Measurements from ENCODE around the gene SLAMF1.
"Not testable (repeated sequence)": the region's sequence is repeated elsewhere in the genome, so short reads cannot be mapped to it uniquely, and the experiment has no call there.

SLAMF1 gene

DNA sequence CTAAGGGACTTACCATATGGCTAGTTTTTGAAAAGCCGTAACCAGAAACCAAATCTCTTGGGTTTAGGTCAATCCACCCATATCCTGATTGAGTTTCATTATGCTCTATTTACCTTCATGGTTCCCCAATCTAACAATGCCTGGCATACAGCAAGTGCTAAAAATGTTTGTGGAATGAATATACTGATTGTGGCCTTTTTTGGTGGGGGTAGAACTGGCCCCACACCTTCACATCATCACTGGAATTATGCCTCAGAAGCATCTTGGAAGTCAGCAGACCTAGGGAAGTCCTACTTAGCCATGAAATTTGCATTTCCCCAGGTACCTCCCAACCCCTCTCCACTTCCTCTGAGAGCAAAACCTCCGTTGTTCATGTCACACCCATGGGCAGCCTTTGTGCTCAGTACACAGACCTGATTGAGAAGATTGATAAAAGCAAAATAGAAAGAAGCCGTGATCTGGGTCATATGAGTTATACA, 17.8 kb upstream of the SLAMF1 start:
- no peak for DNase-seq

DNA sequence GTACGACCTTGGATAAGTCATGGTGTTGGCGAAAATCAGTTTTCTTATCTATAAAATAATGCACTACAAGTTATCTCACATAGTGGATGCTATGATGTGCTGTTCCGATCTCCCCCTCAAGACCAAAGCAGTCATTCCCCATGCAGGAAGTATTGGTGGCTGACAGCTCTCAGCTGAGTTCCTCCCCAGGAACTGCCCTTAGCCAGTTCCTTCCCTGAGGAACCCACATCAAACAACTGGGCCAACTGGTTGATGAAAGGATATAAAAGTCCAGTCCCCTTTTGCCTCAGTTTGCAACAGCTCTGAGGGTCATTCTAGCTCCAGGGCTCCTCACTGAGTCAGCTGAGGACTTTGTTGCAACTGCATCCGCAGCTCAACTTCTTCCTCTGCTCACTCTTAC, 16.1 kb upstream of the SLAMF1 start:
- no peak for DNase-seq

DNA sequence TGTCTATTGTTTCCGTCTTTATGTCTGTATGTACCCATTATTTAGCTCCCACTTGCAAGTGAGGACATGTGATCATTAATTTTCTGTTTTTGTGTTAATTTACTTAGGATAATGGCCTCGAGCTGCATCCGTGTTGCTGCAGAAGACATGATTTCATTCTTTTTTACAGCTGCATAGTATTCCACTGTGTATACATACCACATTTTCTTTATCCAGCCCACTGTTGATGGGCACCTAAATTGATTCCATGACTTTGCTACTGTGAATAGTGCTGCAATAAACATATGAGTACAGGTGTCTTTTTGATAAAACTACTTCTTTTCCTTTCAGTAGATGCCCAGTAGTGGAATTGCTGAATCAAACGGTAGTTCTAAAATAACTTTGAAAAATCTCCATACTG, 12.7 kb upstream of the SLAMF1 start:
- no peak for DNase-seq

DNA sequence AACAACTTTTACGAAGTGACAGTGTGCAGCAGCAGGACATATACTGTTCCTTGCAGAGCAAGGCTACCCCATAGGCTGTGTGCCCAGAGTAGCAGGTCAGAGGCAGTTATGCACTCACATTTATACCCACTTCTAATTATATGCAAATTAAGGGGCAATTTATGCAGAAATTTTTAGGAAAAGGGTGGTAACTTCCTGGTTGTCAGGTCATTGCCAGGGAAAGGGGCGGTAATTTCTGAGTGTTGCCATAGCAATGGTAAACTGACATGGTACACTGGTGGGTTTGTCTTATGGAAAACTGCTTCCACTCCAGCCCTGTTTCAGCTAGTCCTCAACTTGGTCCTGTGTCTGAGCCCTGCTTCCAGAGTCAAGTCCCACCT, 12.0 kb upstream of the SLAMF1 start:
- DNase-seq = no peak

DNA sequence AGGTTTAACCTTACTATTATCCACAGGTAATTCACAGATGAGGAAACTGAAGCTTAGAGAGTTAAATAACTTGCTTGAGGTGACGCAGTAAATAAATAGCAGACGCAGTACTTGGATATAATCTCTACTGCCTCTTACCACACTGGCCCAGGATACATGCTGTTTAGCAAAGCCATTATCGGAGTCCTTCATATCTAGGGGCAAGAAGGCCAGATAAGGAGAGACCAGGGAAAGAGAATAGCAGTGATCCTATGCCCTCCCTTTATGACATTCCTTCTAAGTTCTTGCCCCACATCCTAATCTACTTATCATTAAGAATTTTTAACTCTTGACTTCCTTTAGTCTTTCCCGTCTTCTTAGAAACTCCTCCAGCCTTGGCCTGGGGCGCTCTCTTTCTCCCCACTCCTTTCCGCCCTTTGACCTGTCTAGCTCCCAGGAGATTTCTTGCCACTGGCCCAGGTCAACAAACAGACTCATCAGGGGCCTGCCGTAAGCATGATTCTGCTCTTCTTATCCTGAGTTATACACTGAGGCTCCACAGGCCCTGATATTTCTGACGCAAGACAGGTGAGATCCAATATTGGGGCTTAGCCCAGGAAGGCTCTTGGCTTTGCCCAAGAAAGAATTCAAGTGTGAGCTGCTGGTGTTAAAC, 11.4 kb upstream of the SLAMF1 start:
- no peak for DNase-seq

DNA sequence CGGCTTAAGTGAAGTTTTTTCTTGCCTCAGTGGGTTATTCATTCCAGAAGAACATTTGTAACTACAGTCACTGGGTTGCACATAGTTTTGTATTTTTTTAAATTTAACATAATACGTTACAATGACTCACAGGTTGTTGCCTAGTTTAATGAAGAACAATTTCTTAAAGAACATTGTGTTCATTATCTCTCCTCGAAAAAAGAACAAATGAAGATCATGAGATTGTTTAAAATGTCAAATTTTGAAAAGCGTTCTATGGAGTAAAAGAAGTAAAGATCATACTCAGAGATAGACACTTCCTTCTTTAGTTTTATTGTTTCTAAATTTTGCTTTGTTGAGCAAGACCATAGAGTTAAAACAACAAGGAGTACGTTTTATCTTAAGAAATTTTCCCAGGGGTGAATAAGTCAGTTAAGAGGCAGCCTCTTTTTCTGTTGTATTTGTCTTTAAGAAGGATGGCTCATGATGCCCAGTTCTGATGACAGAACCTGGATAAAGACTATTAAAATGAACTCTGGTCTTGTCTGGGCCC, 10.5 kb upstream of the SLAMF1 start:
- no peak for DNase-seq

DNA sequence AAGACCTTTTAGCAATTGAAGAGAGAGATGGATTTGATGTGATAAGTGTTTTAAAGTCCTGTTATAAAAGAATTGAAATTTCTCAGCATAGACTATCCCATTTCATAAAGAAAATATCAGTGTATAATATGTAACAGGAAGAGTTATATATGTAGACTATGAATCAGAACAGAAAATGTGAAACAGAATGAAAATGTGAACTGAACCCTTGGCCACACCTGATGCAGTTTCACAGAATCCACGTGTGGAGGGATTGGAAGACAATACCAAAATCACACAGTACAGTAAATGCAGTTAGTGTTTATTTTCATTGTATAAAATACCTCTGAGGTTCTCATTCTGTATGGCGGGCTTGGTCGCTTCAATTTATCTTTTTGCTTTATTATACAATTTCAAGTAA, 9.9 kb upstream of the SLAMF1 start:
- no peak for DNase-seq

DNA sequence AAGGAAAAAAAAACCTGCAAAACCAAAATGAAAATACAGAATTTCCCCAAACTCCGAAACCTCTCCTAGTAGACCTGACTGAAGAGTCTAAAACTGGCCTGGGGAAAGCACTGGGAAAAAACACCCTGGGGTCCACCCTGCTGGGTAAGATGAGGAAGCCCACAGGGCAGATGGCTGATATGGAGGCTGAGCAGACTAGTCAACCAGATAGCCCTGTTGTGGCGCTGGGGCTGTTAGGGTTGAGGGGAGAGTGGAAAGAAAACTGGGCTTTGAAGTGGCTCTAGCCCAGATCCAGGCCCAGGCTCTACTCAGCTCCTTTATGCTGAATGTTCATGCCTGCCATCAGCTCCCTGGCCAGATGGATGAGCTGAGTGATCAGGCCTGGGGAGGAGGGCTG, 6.8 kb upstream of the SLAMF1 start:
- DNase-seq = no peak

DNA sequence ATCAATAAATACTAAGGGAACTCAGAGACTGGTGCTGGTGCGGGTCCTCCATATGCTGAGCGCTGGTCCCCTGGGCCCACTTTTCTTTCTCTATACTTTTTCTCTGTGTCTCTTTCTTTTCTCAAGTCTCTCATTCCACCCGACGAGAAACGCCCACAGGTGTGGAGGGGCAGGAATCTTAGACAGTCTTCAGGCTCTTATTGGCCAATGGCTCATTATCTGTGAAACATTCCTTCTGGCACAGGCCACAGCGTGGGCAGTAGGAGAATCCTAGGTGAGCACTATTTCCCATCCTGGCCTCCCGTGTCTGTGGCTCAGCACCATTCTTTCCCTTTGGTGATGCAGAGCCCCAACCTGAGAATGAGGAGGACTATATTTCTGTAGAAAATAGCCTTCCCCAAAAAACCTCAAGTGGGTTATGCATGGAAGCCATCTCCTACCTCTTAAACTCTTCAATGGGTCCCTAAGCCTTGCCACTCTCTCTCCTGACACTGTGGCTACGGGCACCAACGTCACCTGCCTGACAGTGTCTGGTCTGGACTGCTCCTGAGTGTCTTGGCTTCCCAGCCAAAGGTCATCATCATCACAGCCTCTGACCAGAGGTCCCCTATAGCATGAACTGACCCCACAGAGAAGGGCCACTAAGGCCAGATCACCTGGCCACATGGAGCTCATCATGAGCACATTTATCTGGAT, 6.2 kb upstream of the SLAMF1 start:
- DNase-seq = no peak

DNA sequence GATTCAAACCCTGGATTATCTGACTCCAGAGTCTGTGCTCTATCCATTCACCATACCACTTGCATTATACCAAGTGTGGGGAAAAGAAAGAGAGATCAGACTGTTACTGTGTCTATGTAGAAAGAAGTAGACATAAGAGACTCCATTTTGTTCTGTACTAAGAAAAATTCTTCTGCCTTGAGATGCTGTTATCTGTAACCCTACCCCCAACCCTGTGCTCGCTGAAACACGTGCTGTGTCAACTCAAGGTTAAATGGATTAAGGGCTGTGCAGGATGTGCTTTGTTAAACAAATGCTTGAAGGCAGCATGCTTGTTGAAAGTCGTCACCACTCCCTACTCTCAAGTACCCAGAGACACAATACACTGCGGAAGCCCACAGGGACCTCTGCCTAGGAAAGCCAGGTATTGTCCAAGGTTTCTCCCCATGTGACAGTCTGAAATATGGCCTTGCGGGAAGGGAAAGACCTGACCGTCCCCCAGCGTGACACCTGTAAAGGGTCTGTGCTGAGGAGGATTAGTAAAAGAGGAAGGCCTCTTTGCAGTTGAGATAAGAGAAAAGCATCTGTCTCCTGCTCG, 5.3 kb upstream of the SLAMF1 start:
- not testable (repeated sequence) for DNase-seq

DNA sequence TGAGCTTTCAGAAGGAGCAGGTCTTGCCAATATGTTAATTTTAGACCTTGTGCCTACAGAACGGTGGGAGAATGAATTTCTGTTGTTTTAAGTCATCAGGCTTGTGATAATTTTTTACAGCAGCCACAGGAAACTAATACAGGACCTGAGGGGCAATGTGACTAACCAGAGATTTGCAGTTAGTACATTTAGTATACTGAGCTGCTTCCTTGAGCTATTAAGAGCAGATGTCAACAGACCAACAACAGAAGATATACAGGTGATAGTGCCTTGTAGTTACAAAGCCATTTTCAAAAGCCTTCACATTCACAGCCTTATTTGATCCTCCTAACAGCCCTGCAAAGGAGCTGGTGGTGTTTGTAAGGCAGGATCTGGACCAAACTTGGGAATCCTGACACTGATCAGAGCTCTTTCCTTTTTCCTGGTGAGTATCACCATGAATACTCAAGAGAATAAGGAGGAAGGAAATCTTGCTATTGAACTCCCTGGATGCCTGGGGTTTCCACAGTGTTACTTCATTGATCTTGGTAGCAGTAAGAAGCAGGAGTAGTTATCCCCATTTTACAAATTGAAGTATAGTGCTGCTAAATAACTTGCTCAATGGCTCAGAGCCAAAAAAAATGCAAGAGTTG, 4.7 kb upstream of the SLAMF1 start:
- no peak for DNase-seq

DNA sequence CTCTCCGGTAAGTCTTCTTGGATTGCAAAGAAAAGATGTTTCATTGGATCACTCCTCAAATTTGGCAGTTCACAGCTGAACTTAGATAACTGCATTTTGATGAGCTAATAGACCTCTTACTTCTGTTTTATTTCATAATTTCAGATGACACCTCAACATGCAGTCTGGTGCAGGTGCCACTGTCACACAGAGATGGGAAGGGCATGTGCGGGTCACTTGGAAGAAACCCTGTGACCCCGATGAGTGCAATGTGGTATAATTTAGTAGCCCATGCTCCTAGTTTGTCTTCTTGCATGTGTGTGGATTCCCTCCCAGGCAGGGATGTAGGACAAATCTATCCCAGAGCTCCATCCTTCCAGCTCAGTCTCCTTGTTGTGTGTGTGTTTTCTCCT, 481 bp upstream of the SLAMF1 start:
- no peak for DNase-seq

DNA sequence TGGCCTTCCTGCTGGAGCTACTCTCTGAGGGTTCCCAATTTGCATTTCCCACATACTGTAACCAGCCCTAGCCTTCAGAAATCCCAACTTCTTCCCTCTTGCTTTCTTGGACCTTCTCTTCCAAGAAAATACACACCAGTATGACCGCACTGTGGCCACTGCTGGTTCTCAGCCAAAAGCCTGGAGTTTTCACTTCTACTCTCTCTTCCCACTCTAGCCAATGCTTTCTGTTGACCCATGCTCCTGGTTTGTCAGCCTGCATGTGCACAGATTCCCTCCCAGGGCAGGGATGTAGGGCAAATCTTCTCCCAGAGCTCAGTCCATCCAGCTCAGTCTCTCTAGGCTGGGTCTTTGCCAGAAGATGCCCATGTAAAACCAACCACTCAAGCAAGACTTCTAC, 664 bp downstream of the SLAMF1 start:
- DNase-seq = no peak

DNA sequence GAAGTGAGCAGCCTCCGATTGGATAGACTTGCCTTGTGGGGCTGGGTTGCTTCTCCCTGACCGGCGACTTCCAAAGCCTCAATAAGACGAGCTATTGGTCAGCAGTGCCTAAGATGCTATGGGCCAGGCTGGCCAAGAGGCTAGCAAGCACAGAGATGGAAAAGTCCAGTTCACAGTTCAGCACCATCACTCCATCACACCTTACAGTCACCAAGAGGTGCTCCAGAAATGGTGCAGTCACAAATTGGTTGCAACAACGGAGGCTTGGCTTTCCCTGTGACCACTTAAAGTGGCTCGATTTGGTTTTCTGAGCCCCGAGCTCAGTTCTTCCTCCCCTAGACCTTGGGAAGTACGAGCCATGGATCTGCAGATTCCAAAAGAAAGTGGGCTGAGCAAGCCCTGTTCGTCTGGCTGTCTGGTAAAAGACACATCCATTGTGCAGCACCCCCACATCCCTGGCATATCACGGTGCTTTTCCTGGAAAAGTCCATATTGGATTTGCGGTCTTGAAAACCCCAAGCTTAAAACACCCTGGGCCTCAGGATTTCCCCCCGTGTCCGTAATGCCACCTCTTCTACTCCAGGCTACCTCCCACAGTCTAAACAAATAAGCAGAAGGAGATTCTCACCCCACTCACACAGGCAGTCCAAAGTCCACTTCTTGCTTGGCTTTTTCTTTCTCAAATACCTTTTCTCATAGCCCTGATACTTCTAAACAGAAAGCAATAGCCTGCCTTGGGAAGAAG, 1.3 kb downstream of the SLAMF1 start:
- no peak for DNase-seq

DNA sequence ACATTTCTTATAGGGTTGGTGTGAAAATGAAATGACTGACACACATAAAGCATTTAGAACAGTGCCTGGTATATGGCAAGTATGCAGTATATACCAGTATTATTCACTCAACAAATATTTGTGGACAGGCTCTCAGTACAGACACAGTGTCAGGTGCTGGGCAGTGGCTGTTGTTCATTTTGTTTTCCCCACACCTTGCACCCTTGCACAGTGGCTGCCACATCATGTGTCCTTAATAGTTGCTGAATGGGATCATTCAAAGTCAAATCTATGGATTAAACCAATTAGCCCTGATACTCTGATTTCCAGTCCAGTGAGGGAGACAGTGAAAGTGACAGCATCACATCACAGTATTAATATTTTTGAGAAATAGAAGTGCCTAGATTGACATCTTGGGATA, 2.4 kb downstream of the SLAMF1 start:
- DNase-seq = no peak

DNA sequence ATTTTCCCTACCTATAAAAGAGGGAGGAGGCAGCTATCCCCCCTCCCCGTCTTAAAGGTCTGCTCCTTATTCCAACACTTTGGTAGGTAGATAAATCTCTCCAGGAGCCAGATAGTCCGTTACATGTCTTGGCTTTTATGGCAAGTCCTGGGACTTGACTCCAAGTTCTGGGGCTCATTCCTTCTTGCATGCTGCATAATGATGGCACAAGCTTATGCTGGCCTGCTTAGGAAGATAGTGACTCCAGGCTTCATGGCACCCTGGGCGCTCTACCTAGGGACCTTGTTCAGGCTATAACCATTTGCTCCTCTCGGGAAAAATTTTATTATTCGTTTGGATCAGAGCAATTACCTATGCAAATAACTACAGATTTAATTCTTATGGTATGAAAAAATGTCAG, 3.7 kb downstream of the SLAMF1 start:
- DNase-seq = no peak

DNA sequence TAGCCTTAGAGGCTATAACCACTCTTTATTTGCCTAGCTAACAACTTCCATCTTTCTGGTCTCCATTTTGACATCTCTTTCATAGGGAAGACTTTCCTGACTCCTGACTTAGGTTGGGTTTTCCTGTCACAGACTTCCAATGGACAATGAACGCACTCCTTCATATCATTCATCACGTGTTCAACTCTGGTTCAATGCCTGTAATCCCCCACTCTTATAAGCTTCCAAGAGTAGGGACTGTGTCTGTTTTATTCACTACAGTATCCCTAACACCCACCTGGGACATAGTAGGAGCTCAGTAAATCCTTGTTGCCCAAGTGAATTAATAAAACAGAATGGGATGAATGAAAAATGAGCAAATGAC, 4.6 kb downstream of the SLAMF1 start:
- no peak for DNase-seq

DNA sequence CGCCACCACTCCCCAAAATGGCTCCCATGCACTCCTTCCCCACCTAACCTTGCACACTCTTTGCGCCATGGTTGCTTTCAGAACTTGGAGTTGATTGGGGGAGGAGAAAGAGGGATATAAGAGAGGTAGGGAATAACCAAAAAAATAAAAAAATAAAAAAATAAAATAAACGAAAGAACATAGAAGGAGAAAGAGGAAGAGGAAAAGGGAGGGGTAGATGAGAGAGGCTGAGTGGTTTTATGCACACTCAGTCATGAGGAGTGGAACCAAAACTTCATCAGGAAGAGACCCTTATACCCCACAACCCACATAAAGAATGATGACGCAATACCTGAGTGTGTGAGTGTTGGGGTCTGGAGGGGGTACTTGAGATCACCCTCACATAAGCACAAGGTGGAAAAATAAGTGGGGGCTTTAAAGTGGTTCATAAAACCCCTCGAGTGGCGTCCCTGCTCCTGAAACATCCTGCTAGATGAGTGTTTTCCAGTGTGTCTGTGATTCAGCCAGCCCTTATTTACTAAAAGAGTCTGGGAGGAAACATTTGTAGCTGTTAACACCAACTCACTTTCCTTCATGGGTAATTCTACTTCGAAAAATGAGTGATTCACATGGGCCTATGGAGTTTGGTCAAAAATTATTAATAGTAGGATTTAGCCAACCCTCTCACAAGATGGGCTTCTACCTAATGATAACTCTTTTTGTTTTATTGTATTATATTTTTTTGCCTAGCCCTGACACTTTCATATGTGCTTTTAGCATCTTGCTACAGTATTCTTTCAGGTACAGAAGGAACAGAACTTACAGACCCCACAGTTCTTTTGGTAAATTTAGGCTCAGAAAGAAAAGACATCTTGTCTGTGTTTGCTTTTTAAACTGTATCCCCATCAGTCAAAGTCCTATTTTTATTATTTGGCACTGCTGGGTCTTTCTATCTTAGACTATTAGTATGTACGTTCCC, 5.2 kb downstream of the SLAMF1 start:
- DNase-seq = no peak

DNA sequence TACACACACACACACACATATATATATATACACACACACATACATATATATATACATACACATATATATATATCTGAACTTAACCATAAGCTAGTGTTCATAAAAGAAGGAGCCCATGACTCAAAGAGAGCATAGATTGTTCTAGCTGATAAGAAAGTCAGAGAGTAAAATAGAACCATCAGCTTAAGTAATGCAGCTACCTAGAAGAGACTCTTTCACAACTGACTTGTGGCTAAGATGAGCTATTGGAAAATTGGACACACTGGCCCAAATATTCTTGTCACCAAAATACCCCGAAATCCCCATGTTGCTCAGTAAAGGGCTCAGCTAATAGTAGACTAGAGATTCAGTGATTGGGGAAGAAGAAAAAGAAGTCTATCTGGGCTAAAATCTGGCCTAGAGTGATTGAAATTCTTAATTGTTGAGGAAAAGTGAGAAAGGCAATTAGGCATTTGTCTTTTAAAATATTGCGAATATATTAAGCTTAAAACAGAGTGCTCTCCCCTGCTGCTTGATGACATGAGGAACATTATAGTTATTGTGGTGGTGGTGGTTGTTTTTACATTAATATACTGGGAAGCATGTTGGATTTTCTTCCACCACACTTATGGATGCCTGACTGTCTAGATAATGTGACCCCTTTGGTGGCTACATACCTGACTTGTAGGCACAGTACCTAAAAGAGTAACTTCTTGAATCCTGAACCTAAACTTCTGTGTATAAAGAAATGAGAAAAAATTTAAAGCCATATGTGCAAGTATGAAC, 6.3 kb downstream of the SLAMF1 start:
- DNase-seq = no peak

DNA sequence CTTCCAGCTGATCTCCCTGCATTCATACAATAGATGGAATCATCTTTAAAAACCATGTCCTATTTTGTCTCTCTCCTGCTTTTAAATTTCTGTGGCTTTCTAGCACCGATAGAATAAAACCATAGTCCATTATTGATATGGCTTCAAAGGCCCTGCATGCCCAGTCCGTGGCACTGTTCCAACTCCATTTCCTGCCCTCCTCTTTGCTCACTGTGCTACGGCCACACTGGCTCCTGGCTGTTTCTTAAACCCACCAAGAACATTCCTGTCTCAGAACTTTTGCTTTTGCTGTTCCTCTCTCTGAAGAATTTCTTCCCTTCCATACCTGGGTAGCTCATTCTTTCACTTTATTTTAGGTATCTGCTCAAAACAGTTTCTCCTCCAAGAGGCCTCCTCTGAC, 7.2 kb downstream of the SLAMF1 start:
- no peak for DNase-seq

DNA sequence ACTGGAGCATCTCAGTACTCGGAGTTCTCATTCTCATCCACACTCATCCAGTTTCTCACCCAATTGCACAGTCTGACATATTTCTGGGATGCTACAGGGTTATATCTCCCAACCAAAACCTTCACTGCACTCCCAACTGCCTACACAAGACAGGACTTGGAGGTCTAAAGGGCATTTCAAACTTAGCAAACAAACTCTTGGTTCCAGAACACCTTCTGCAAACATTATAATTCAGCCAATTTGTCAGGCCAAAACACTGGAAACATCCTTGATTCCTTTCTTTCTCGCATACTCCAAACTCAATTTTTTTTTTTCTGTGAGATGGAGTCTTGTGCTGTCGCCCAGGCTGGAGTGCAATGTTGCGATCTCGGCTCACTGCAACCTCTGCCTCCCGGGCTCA, 7.9 kb downstream of the SLAMF1 start:
- DNase-seq = no peak
